Measurements from ENCODE around the gene NPEPPS.

DNA sequence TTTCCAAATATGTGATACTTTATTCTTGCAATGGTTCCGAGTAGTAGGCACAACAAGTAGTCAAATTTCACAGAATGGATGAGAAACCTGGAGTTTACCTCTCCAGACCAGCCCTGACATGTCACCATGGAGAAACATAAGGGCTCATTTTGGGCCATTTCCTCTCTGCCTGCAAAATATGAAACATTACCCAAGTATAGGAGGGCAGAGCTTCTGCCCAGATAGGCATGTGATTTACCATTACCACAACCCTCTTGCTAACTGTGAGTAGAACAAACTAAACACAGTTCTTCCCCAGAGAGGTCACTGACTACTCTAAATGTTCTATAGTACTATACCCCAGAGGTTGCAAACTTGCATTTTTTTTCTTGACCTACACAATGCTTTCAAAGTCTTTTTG is 103.1 kb downstream of the NPEPPS start:
- TF ChIP-seq, protein P1, sequence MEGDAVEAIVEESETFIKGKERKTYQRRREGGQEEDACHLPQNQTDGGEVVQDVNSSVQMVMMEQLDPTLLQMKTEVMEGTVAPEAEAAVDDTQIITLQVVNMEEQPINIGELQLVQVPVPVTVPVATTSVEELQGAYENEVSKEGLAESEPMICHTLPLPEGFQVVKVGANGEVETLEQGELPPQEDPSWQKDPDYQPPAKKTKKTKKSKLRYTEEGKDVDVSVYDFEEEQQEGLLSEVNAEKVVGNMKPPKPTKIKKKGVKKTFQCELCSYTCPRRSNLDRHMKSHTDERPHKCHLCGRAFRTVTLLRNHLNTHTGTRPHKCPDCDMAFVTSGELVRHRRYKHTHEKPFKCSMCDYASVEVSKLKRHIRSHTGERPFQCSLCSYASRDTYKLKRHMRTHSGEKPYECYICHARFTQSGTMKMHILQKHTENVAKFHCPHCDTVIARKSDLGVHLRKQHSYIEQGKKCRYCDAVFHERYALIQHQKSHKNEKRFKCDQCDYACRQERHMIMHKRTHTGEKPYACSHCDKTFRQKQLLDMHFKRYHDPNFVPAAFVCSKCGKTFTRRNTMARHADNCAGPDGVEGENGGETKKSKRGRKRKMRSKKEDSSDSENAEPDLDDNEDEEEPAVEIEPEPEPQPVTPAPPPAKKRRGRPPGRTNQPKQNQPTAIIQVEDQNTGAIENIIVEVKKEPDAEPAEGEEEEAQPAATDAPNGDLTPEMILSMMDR (IDR thresholded peaks at IDR 0.05; ENCODE audit: control extremely low read depth in 1 of 3, insufficient read depth in 1 of 3, low read depth in 1 of 3, low read length in 3 of 3): no peak
- TF ChIP-seq POLR2A (IDR thresholded peaks at IDR 0.05; ENCODE audit: control extremely low read depth in 1 of 2, low read depth in 2 of 2, low read length in 2 of 2) (no peak), EZH2 (IDR thresholded peaks at IDR 0.05; ENCODE audit: low read depth, low read length, severe bottlenecking) (no peak), GTF2F1 (IDR thresholded peaks at IDR 0.05; ENCODE audit: borderline replicate concordance, low read depth, low read length) (no peak), RFX5 (IDR thresholded peaks at IDR 0.05; ENCODE audit: borderline replicate concordance, low read depth, low read length) (no peak), SP1 (IDR thresholded peaks at IDR 0.05; ENCODE audit: low read depth, low read length) (no peak), ZNF274 (IDR thresholded peaks at IDR 0.05; ENCODE audit: borderline replicate concordance, extremely low read depth, low read length) (no peak), TEAD4 (IDR thresholded peaks at IDR 0.05; ENCODE audit: low read depth, low read length) (no peak), BACH1 (IDR thresholded peaks at IDR 0.05; ENCODE audit: low read length) (no peak)
- TF ChIP-seq, protein P2, sequence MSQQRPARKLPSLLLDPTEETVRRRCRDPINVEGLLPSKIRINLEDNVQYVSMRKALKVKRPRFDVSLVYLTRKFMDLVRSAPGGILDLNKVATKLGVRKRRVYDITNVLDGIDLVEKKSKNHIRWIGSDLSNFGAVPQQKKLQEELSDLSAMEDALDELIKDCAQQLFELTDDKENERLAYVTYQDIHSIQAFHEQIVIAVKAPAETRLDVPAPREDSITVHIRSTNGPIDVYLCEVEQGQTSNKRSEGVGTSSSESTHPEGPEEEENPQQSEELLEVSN (IDR thresholded peaks at IDR 0.05): no peak
- TF ChIP-seq, protein P3, sequence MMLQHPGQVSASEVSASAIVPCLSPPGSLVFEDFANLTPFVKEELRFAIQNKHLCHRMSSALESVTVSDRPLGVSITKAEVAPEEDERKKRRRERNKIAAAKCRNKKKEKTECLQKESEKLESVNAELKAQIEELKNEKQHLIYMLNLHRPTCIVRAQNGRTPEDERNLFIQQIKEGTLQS (IDR thresholded peaks at IDR 0.05; ENCODE audit: insufficient read depth, low read depth, low read length): no peak

Measured in H1 (cell line).